AG09309 (cell line): ENCODE data around the gene SUMO3.
A peak's percentile ranks its signal among the peaks of the same experiment; 100 is the strongest.

ENCODE experiments used
- DNase-seq: peaks from one replicate; pipeline ENCODE4 v3.0.0-alpha.2; 2010; ENCODE audit warnings: low read depth
- H3K4me3 ChIP-seq: 2 replicates; pipeline ENCODE4 v1.5.1; 2011; ENCODE audit warnings: mild to moderate bottlenecking, low read depth, low read length, moderate library complexity; ENCODE audit not compliant: control insufficient read depth
- CTCF ChIP-seq: IDR thresholded peaks from 2 replicates; pipeline ENCODE4 v1.5.1; 2011; ENCODE audit warnings: mild to moderate bottlenecking, low read depth, low read length, inconsistent platforms; ENCODE audit not compliant: insufficient read depth, control insufficient read depth; ENCODE audit errors: missing control alignments

The SUMO3 gene

GRCh38 chr21:44761011-44761729, 56.7 kb downstream of the SUMO3 start:
- TF ChIP-seq CTCF, result peak; percentile 17
- no peak for DNase-seq
- H3K4me3 ChIP-seq, result no peak overlapping the region

GRCh38 chr21:44760376-44760775, 57.5 kb downstream of the SUMO3 start:
- no peak for TF ChIP-seq CTCF
- no peak for DNase-seq
- no peak overlapping the region for H3K4me3 ChIP-seq

GRCh38 chr21:44759628-44760285, 58.1 kb downstream of the SUMO3 start:
- TF ChIP-seq CTCF, result no peak
- no peak for DNase-seq
- H3K4me3 ChIP-seq, result no peak overlapping the region

- TF ChIP-seq CTCF, result no peak
- no peak overlapping the region for H3K4me3 ChIP-seq
- DNase-seq, result no peak
Observed at GRCh38 chr21:44758781-44759627, 58.9 kb downstream of the SUMO3 start.

GRCh38 chr21:44758141-44758561, 59.7 kb downstream of the SUMO3 start:
- DNase-seq, result no peak
- no peak for TF ChIP-seq CTCF

GRCh38 chr21:44757731-44758130, 60.1 kb downstream of the SUMO3 start:
- TF ChIP-seq CTCF, result no peak
- no peak overlapping the region for H3K4me3 ChIP-seq
- no peak for DNase-seq

More at GRCh38 chr21:44758141-44758561, 59.7 kb downstream of the SUMO3 start:
- no peak overlapping the region for H3K4me3 ChIP-seq
